ENCODE data around the gene RIN3.

- TF ChIP-seq EZH2 (optimal IDR thresholded peaks at IDR 0.05; ENCODE audit: low read depth, low read length) (no peak), CTCF (IDR thresholded peaks at IDR 0.05; ENCODE audit: low read length) (no peak), EZH2phosphoT487 (IDR thresholded peaks at IDR 0.05; ENCODE audit: low read length) (no peak)
Observed at GRCh38 chr14:92584816-92585215, 71.2 kb downstream of the RIN3 start.
